ENCODE results near the gene S100A8. TPM values are rescaled to one million over a fixed set of nuclear protein-coding genes. Genes with fewer than 3 reads are reported as not detected.
"Not testable (repeated sequence)": the region's sequence is repeated elsewhere in the genome, so short reads cannot be mapped to it uniquely, and the experiment has no call there.

The S100A8 gene
- total RNA-seq (2014; rRNA removed; shearing (Covaris generic)) = not detected in 2 replicates

- DNase-seq (ENCODE audit: low read depth) = peak; percentile 25
Measured at GRCh38 chr1:153390938-153391710, at the start of gene S100A8. TSS of gene S100A8 (minus strand) at chr1:153391073. CDS start at chr1:153390535, 538 bp downstream.

DNA sequence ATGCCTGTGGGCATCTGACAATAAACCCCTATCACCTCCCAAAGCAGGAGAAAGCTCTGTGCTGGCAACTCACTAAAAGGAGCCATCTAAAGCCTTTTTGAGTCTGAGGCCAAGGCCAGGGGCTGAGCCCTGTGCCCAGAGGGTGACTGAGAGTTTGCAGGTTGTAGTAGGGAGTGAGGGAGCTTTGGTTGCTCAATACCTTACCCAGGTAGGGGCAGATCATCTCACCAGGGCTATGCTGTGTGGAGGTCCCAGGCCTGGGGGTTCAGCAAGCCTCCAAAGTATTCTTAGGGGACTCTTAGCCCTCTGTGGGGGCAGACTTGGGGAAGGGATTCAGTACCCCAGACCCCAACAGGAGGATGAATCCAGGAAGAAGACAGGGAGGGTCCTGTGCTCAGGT, 48.4 kb upstream of the S100A8 start:
- no peak for DNase-seq (ENCODE audit: low read depth)

GRCh38 chr1:153438599-153438998, 47.7 kb upstream of the S100A8 start:
- DNase-seq (ENCODE audit: low read depth) = no peak

GRCh38 chr1:153437236-153437635, 46.4 kb upstream of the S100A8 start:
- no peak for DNase-seq (ENCODE audit: low read depth)

DNA sequence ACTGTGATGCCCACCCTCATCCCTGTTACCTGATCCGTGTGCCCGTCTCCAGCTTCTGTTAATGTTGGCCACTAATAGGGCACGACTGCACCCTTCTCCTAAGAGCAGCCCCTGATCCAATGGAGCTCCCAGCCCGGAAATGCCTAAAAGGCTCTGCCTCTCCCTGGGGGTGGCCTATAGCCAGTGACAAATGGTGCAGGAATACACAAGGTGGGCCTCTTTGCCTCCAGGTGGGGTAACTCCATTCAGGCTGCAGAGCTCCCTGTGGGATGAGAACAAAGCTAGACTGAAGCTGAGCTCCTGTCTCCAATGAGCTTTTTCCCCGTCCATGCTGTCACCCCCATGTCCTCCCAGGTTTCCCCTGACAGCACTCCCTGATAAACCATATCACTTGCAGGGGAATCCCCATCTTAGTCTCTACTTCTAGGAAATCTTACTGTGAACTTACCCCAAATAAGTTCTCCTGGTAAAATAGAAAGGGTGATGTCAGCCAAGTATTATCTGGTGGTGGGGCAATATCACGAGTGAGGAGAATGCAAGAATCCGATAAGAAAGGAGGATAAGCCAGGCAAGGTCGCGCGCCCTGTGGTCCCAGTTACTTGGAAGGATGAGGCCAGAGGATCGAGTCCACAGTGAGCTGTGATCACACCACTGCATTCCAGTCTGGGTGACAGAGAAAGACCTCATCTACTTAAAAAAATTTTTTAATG, 44.0 kb upstream of the S100A8 start:
- DNase-seq (ENCODE audit: low read depth) = no peak

DNA sequence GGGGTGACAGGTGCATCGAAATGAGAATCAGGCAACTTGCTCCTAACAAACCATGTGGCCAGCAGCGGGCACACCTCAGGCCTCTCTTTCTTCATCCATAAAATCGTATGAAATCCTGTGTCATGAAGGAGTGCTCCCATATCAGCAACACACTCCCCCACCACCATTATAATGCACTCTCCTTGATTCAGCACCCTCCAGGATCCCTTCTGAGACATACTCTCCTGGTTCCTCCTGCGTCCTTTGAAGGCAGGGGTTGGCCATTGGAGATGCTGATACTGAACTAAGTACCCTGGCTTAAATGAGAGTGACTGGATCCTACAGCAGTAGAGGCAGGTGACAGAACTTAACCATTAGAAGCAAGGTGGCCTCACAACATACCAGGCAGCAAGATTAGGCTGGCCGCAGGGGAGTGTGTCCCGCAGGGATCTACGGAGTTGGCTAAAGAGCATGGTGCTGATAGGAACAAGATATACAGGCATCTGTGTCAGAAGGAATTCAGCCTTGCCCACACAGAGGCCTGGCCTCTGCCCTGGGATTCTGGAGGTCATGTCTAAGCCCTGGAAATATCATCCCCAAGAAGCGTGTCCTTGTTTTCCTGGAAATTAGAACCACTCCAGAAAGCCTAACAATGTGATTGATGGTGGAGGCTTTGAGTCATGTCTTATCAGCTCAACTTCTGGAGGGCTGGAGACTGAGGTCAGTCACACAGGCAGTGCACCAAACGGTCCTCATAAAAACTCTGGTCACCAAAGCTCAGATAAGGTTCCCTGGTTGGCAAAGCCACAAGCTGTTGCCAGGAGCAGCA, 42.2 kb upstream of the S100A8 start:
- DNase-seq (ENCODE audit: low read depth) = no peak

- no peak for DNase-seq (ENCODE audit: low read depth)
Measured at GRCh38 chr1:153431928-153432327, 41.1 kb upstream of the S100A8 start.

DNA sequence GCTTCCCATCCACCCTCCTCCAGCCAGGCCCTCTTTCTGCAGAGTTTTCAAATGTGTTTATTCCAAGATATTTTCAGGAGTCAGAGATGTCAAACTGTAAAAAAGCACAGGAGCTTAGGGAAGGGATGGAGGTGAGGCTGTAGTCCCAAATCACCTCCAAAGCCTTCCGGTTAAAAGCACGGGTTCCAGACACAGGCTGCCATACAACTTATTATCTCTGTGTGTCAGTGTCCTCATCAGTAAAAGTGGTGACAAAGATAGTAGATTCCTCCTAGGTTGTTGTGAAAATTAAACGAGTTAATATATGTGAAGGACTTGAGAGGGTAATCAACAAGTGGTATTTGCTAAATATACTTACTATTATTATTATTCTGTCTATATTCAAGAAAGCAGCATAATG, 40.6 kb upstream of the S100A8 start:
- DNase-seq (ENCODE audit: low read depth) = no peak

- DNase-seq (ENCODE audit: low read depth) = no peak
Measured at GRCh38 chr1:153431002-153431401, 40.1 kb upstream of the S100A8 start.

DNA sequence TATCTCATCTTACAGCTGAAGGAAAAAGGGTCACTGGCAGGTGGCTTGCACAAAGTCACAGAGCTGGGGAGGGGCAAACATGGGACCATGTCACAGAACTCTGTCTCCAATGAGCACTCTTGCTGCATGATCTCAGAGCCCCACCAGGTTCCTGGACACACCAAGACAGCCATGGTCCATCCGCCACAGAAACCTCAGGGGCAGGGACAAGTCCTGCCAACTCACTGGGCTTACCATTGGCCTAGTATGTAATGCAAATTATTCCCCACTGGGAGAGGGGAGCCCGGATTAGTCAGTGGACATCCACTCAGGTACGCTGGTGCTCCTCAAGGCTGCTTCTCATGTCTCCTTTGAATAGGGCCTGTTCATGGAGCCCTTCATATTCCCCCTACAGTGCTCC, 39.7 kb upstream of the S100A8 start:
- DNase-seq (ENCODE audit: low read depth) = no peak

GRCh38 chr1:153430166-153430553, 39.3 kb upstream of the S100A8 start:
- no peak for DNase-seq (ENCODE audit: low read depth)

- no peak for DNase-seq (ENCODE audit: low read depth)
Measured at GRCh38 chr1:153429266-153430165, 38.6 kb upstream of the S100A8 start.

GRCh38 chr1:153428791-153429190, 37.9 kb upstream of the S100A8 start:
- no peak for DNase-seq (ENCODE audit: low read depth)

GRCh38 chr1:153428073-153428638, 37.3 kb upstream of the S100A8 start:
- DNase-seq (ENCODE audit: low read depth) = no peak

GRCh38 chr1:153426809-153427208, 35.9 kb upstream of the S100A8 start:
- no peak for DNase-seq (ENCODE audit: low read depth)

GRCh38 chr1:153422450-153423068, 31.7 kb upstream of the S100A8 start:
- DNase-seq (ENCODE audit: low read depth) = peak; percentile 63

GRCh38 chr1:153420306-153420705, 29.4 kb upstream of the S100A8 start:
- DNase-seq (ENCODE audit: low read depth) = no peak

GRCh38 chr1:153419436-153419793, 28.5 kb upstream of the S100A8 start:
- DNase-seq (ENCODE audit: low read depth) = not testable (repeated sequence)

DNA sequence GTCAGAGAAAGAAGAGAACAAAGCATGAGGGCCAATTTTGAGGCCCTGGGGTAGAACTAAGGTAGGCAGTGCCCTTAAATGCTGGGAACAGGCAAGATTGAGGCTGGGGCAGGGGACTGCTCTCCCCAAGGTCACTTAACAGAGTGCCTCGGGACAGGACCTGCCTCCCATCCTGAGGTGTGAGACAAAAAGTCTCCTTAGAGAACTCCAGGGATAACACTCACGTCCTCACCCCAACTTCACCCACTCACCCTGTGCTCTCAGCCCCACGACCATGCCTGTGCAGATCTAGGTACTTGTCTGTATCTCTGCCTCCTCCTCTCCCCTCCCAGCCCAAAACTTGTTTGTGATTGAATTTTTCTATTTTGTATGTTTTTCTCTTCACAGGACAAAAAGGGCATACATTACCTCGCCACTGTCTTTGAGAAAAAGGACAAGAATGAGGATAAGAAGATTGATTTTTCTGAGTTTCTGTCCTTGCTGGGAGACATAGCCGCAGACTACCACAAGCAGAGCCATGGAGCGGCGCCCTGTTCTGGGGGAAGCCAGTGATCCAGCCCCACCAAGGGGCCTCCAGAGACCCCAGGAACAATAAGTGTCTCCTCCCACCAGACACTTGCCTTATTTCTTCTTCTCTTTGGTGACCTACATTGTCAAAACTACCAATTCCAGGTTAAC, 28.0 kb upstream of the S100A8 start:
- DNase-seq (ENCODE audit: low read depth) = not testable (repeated sequence)

All from Daoy (cell line).